Measurements from ENCODE around the gene NECTIN1. TPM values are rescaled to one million over a fixed set of nuclear protein-coding genes. Genes with fewer than 3 reads are reported as not detected.

The NECTIN1 gene
- total RNA-seq, 2 experiments from 2014 or later = 2.5 to 3.4 TPM

- H3K9me3 Mint-ChIP-seq = no peaks in the 10 kb centered on the region
- Histone ChIP-seq H3K9me3 (ENCODE audit: control insufficient read depth in 1 of 2, insufficient read depth in 1 of 2, low read length in 2 of 2) (no peaks in the 10 kb centered on the region), H3K4me1 (ENCODE audit: insufficient read depth, low read length) (no peaks in the 10 kb centered on the region), H3K4me3 (ENCODE audit: low read length) (no peak overlapping the region), H3K36me3 (ENCODE audit: insufficient read depth, low read length) (no peaks in the 10 kb centered on the region), H3K27me3 (ENCODE audit: control insufficient read depth in 1 of 2, insufficient read depth in 2 of 2, low read length in 2 of 2) (peaks cover 7% of the 10 kb centered on the region in 2 experiments), H3K27ac (ENCODE audit: low read depth in 1 of 2, low read length in 2 of 2) (no peak overlapping the region)
- no peaks in the 10 kb centered on the region for H3K4me1 Mint-ChIP-seq (ENCODE audit: low read depth)
- intact Hi-C loops (cut with DNase I, micrococcal nuclease) = no loop called here
- H3K27me3 Mint-ChIP-seq = peaks cover 54% of the 10 kb centered on the region
- H3K36me3 Mint-ChIP-seq (ENCODE audit: low read depth) = no peaks in the 10 kb centered on the region
- POLR2A ChIA-PET = no interaction called here
- no peak overlapping the region for H3K27ac Mint-ChIP-seq
- no peak for DNase-seq
- ATAC-seq (ENCODE audit: poor library complexity) = no peak
- no peak for TF ChIP-seq CTCF (IDR thresholded peaks at IDR 0.05)
- no peak overlapping the region for H3K4me3 Mint-ChIP-seq
- CTCF ChIA-PET = no interaction called here
Observed at GRCh38 chr11:119757378-119757777, 28.4 kb upstream of the NECTIN1 start.

- ATAC-seq (ENCODE audit: poor library complexity) (no peak), DNase-seq (no peak)
- peaks cover 6% of the 10 kb centered on the region for H3K4me1 Mint-ChIP-seq (ENCODE audit: low read depth)
- peaks cover 57% of the 10 kb centered on the region for H3K27me3 Mint-ChIP-seq
- POLR2A ChIA-PET = no interaction called here
- no peak overlapping the region for H3K27ac Mint-ChIP-seq
- Histone ChIP-seq H3K27ac (ENCODE audit: low read depth in 1 of 2, low read length in 2 of 2) (no peak overlapping the region), H3K9me3 (ENCODE audit: control insufficient read depth in 1 of 2, insufficient read depth in 1 of 2, low read length in 2 of 2) (no peaks in the 10 kb centered on the region), H3K4me3 (ENCODE audit: low read length) (no peak overlapping the region), H3K4me1 (ENCODE audit: insufficient read depth, low read length) (peaks cover 2% of the 10 kb centered on the region), H3K27me3 (ENCODE audit: control insufficient read depth in 1 of 2, insufficient read depth in 2 of 2, low read length in 2 of 2) (peaks cover 7% of the 10 kb centered on the region in 2 experiments), H3K36me3 (ENCODE audit: insufficient read depth, low read length) (no peaks in the 10 kb centered on the region)
- H3K36me3 Mint-ChIP-seq (ENCODE audit: low read depth) = no peaks in the 10 kb centered on the region
- H3K4me3 Mint-ChIP-seq = no peak overlapping the region
- H3K9me3 Mint-ChIP-seq = no peaks in the 10 kb centered on the region
- intact Hi-C loops (cut with DNase I, micrococcal nuclease) = no loop called here
- CTCF ChIA-PET = no interaction called here
- no peak for TF ChIP-seq CTCF (IDR thresholded peaks at IDR 0.05)
Observed at GRCh38 chr11:119756169-119756865, 27.3 kb upstream of the NECTIN1 start.

- H3K4me3 ChIP-seq (ENCODE audit: low read length) = no peak overlapping the region
- no peak overlapping the region for H3K4me3 Mint-ChIP-seq
- H3K9me3 ChIP-seq (ENCODE audit: control insufficient read depth in 1 of 2, insufficient read depth in 1 of 2, low read length in 2 of 2) = no peaks in the 10 kb centered on the region
- peaks cover 3% of the 10 kb centered on the region for H3K4me1 ChIP-seq (ENCODE audit: insufficient read depth, low read length)
- peaks cover 50% of the 10 kb centered on the region for H3K27me3 Mint-ChIP-seq
- no peaks in the 10 kb centered on the region for H3K36me3 Mint-ChIP-seq (ENCODE audit: low read depth)
- no peak for DNase-seq
- intact Hi-C loops (cut with DNase I, micrococcal nuclease) = no loop called here
- peaks cover 6% of the 10 kb centered on the region for H3K4me1 Mint-ChIP-seq (ENCODE audit: low read depth)
- H3K36me3 ChIP-seq (ENCODE audit: insufficient read depth, low read length) = no peaks in the 10 kb centered on the region
- H3K27me3 ChIP-seq (ENCODE audit: control insufficient read depth in 1 of 2, insufficient read depth in 2 of 2, low read length in 2 of 2) = peaks cover 7 to 9% of the 10 kb centered on the region in 2 experiments
- ChIA-PET POLR2A (no interaction called here), CTCF (no interaction called here)
- no peaks in the 10 kb centered on the region for H3K9me3 Mint-ChIP-seq
- H3K27ac ChIP-seq (ENCODE audit: low read depth in 1 of 2, low read length in 2 of 2) = no peak overlapping the region
- H3K27ac Mint-ChIP-seq = no peak overlapping the region
- no peak for TF ChIP-seq CTCF (IDR thresholded peaks at IDR 0.05)
- ATAC-seq (ENCODE audit: poor library complexity) = no peak
Observed at GRCh38 chr11:119755356-119756071, 26.5 kb upstream of the NECTIN1 start.

Measured in CD4-positive, alpha-beta T cell (primary cell).